ENCODE data around the gene DPY19L2.
A peak's percentile ranks its signal among the peaks of the same experiment; 100 is the strongest.
"Not testable (repeated sequence)": the region's sequence is repeated elsewhere in the genome, so short reads cannot be mapped to it uniquely, and the experiment has no call there.

DPY19L2 gene

DNA sequence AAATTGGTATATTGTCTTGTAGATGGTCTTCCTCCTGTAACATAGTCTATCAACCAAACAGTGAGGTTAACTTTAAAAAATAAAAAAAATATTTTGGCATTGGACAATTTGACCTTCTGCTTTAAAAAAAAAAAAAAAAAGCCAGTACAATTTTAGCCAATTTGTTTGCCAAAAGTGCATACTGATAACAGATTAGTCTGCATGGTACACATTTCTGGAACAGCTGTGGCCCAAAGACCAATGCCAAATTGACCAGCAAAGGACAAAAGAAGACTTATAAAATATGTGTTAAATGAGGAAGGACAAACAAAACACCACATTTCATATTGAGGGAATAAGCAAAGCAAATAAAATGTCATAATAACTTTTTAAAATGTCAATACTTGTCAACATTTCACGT lies 20.8 kb upstream of the DPY19L2 start:
- not testable (repeated sequence) for H3K4me1 ChIP-seq (ENCODE audit: insufficient read depth, low read length, poor library complexity, severe bottlenecking); H3K9ac ChIP-seq (ENCODE audit: low read depth, low read length, poor library complexity, severe bottlenecking); H3K79me2 ChIP-seq (ENCODE audit: insufficient read depth, low read length); H3K9me2 ChIP-seq (replicated peaks; ENCODE audit: low read depth, low read length); H3K4me2 ChIP-seq (ENCODE audit: low read depth, low read length, poor library complexity, severe bottlenecking); H3K9me3 ChIP-seq (ENCODE audit: insufficient read depth, low read depth, low read length); H3K36me3 ChIP-seq (ENCODE audit: insufficient read depth, low read length); H3K27me3 ChIP-seq (ENCODE audit: insufficient read depth, low read length, poor library complexity, severe bottlenecking); H4K20me1 ChIP-seq (ENCODE audit: insufficient read depth, low read length, poor library complexity, severe bottlenecking); H3K4me3 ChIP-seq (ENCODE audit: low read length, poor library complexity, severe bottlenecking); H3F3A ChIP-seq (ENCODE audit: low read depth); H2AFZ ChIP-seq (ENCODE audit: low read length)

GRCh38 chr12:63686623-63687022 lies 18.3 kb upstream of the DPY19L2 start:
- not testable (repeated sequence) for H2AFZ ChIP-seq (ENCODE audit: low read length); H3K4me2 ChIP-seq (ENCODE audit: low read depth, low read length, poor library complexity, severe bottlenecking); H3K9me3 ChIP-seq (ENCODE audit: insufficient read depth, low read depth, low read length); H4K20me1 ChIP-seq (ENCODE audit: insufficient read depth, low read length, poor library complexity, severe bottlenecking); H3K79me2 ChIP-seq (ENCODE audit: insufficient read depth, low read length); H3K4me1 ChIP-seq (ENCODE audit: insufficient read depth, low read length, poor library complexity, severe bottlenecking); H3K27me3 ChIP-seq (ENCODE audit: insufficient read depth, low read length, poor library complexity, severe bottlenecking); H3F3A ChIP-seq (ENCODE audit: low read depth); H3K9ac ChIP-seq (ENCODE audit: low read depth, low read length, poor library complexity, severe bottlenecking); H3K9me2 ChIP-seq (replicated peaks; ENCODE audit: low read depth, low read length); H3K36me3 ChIP-seq (ENCODE audit: insufficient read depth, low read length); H3K4me3 ChIP-seq (ENCODE audit: low read length, poor library complexity, severe bottlenecking)

DNA sequence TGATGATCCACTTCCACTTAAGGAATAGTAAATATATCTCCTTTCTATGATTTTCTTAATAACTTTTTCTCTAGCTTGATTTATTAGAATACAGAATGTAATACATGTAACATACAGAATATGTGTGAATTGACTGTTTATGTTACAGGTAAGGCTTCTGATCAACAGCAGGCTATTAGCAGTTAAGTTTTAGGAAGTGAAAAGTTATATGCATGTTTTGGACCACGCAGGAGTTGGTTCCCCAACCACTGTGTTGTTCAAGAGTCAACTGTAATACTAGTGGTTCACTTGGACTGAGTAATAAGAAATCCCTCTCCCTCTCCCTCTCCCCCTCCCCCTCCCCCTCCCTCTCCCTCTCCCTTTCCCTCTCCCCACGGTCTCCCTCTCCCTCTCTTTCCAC lies 17.5 kb upstream of the DPY19L2 start:
- not testable (repeated sequence) for H3K27me3 ChIP-seq (ENCODE audit: insufficient read depth, low read length, poor library complexity, severe bottlenecking); H3K9me2 ChIP-seq (replicated peaks; ENCODE audit: low read depth, low read length); H3K9ac ChIP-seq (ENCODE audit: low read depth, low read length, poor library complexity, severe bottlenecking); H2AFZ ChIP-seq (ENCODE audit: low read length); H3K79me2 ChIP-seq (ENCODE audit: insufficient read depth, low read length); H3K9me3 ChIP-seq (ENCODE audit: insufficient read depth, low read depth, low read length); H3K4me3 ChIP-seq (ENCODE audit: low read length, poor library complexity, severe bottlenecking); H3K36me3 ChIP-seq (ENCODE audit: insufficient read depth, low read length); H4K20me1 ChIP-seq (ENCODE audit: insufficient read depth, low read length, poor library complexity, severe bottlenecking); H3K4me2 ChIP-seq (ENCODE audit: low read depth, low read length, poor library complexity, severe bottlenecking); H3F3A ChIP-seq (ENCODE audit: low read depth); H3K4me1 ChIP-seq (ENCODE audit: insufficient read depth, low read length, poor library complexity, severe bottlenecking)

GRCh38 chr12:63682617-63683016 lies 14.3 kb upstream of the DPY19L2 start:
- H3K9me3 ChIP-seq (ENCODE audit: insufficient read depth, low read depth, low read length); H3K4me3 ChIP-seq (ENCODE audit: low read length, poor library complexity, severe bottlenecking); H3K9me2 ChIP-seq (replicated peaks; ENCODE audit: low read depth, low read length); H3F3A ChIP-seq (ENCODE audit: low read depth); H3K27me3 ChIP-seq (ENCODE audit: insufficient read depth, low read length, poor library complexity, severe bottlenecking); H3K4me2 ChIP-seq (ENCODE audit: low read depth, low read length, poor library complexity, severe bottlenecking); H3K9ac ChIP-seq (ENCODE audit: low read depth, low read length, poor library complexity, severe bottlenecking); H4K20me1 ChIP-seq (ENCODE audit: insufficient read depth, low read length, poor library complexity, severe bottlenecking); H3K79me2 ChIP-seq (ENCODE audit: insufficient read depth, low read length); H2AFZ ChIP-seq (ENCODE audit: low read length); H3K4me1 ChIP-seq (ENCODE audit: insufficient read depth, low read length, poor library complexity, severe bottlenecking); H3K36me3 ChIP-seq (ENCODE audit: insufficient read depth, low read length): not testable (repeated sequence)

DNA sequence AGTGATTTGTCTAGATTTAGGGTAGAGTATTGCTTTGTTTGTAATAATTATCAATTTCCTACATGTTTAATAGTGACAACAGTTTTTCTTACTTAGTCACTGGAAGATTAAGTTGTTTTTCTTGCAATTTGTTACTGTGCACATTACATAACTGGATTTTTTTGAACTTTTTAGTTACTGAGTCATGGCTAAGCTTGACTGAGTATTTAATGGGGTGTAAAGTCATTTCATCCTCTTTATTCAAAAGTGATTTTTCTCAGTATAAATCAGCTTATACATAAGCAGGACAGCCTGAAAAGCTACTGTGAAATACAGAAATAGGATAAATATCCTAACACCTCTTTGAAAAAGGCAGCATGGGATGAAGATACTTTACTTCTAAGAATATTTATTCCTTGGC lies 12.5 kb upstream of the DPY19L2 start:
- not testable (repeated sequence) for H3K4me3 ChIP-seq (ENCODE audit: low read length, poor library complexity, severe bottlenecking); H3K9me2 ChIP-seq (replicated peaks; ENCODE audit: low read depth, low read length); H3F3A ChIP-seq (ENCODE audit: low read depth); H3K4me1 ChIP-seq (ENCODE audit: insufficient read depth, low read length, poor library complexity, severe bottlenecking); H2AFZ ChIP-seq (ENCODE audit: low read length); H3K79me2 ChIP-seq (ENCODE audit: insufficient read depth, low read length); H3K9me3 ChIP-seq (ENCODE audit: insufficient read depth, low read depth, low read length); H3K9ac ChIP-seq (ENCODE audit: low read depth, low read length, poor library complexity, severe bottlenecking); H3K36me3 ChIP-seq (ENCODE audit: insufficient read depth, low read length); H3K27me3 ChIP-seq (ENCODE audit: insufficient read depth, low read length, poor library complexity, severe bottlenecking); H4K20me1 ChIP-seq (ENCODE audit: insufficient read depth, low read length, poor library complexity, severe bottlenecking); H3K4me2 ChIP-seq (ENCODE audit: low read depth, low read length, poor library complexity, severe bottlenecking)

GRCh38 chr12:63672550-63672949 lies 4.3 kb upstream of the DPY19L2 start:
- H3K36me3 ChIP-seq (ENCODE audit: insufficient read depth, low read length): not testable (repeated sequence)

More at GRCh38 chr12:63672550-63672949, 4.3 kb upstream of the DPY19L2 start:
- not testable (repeated sequence) for H2AFZ ChIP-seq (ENCODE audit: low read length); H3K4me3 ChIP-seq (ENCODE audit: low read length, poor library complexity, severe bottlenecking); H3F3A ChIP-seq (ENCODE audit: low read depth); H3K4me1 ChIP-seq (ENCODE audit: insufficient read depth, low read length, poor library complexity, severe bottlenecking); H3K9me2 ChIP-seq (replicated peaks; ENCODE audit: low read depth, low read length); H3K79me2 ChIP-seq (ENCODE audit: insufficient read depth, low read length); H3K9me3 ChIP-seq (ENCODE audit: insufficient read depth, low read depth, low read length); H3K4me2 ChIP-seq (ENCODE audit: low read depth, low read length, poor library complexity, severe bottlenecking); H3K9ac ChIP-seq (ENCODE audit: low read depth, low read length, poor library complexity, severe bottlenecking); H3K27me3 ChIP-seq (ENCODE audit: insufficient read depth, low read length, poor library complexity, severe bottlenecking); H4K20me1 ChIP-seq (ENCODE audit: insufficient read depth, low read length, poor library complexity, severe bottlenecking)
- peak; percentile 41; the same call in 1 of the 2 replicates for TF ChIP-seq CTCF (conservative IDR thresholded peaks at IDR 0.05; ENCODE audit: low read length)

Measured in Loucy (cell line).